Measurements from ENCODE around the gene MCF2L. TPM values are rescaled to one million over a fixed set of nuclear protein-coding genes. Genes with fewer than 3 reads are reported as not detected.

Gene MCF2L
- total RNA-seq, 1 donor from 2014 or later: 12.3 TPM

DNA sequence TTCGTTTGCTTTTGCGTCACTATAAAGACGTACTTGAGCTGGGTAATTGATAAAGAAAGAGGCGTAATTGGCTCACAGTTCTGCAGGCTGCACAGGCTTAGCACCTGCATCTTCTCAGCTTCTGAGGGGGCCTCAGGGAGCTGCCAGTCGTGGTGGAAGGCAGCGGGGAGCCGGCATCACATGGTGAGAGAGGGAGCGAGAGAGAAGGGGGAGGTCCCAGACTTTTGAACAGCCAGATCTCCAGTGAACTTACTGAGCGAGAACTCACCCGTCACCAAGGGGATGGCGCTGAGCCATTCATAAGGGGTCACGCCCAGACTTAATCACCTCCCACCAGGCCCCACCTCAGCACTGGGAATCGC, 77.8 kb downstream of the MCF2L start:
- Histone ChIP-seq H3K4me3 (ENCODE audit: low read depth, low read length) (no peak overlapping the region), H3K36me3 (ENCODE audit: control insufficient read depth, insufficient read depth, low read length) (no peaks in the 10 kb centered on the region), H3K27me3 (ENCODE audit: control insufficient read depth, insufficient read depth, low read length) (peaks cover 23% of the 10 kb centered on the region)
- DNase-seq (ENCODE audit: low read depth): no peak
- TF ChIP-seq CTCF (IDR thresholded peaks at IDR 0.05; ENCODE audit: insufficient read depth, low read length, poor library complexity, severe bottlenecking): no peak

GRCh38 chr13:113047587-113047986, 78.6 kb downstream of the MCF2L start:
- peaks cover 27% of the 10 kb centered on the region for H3K27me3 ChIP-seq (ENCODE audit: control insufficient read depth, insufficient read depth, low read length)
- TF ChIP-seq CTCF (IDR thresholded peaks at IDR 0.05; ENCODE audit: insufficient read depth, low read length, poor library complexity, severe bottlenecking): no peak
- H3K36me3 ChIP-seq (ENCODE audit: control insufficient read depth, insufficient read depth, low read length): no peaks in the 10 kb centered on the region
- H3K4me3 ChIP-seq (ENCODE audit: low read depth, low read length): no peak overlapping the region
- no peak for DNase-seq (ENCODE audit: low read depth)

DNA sequence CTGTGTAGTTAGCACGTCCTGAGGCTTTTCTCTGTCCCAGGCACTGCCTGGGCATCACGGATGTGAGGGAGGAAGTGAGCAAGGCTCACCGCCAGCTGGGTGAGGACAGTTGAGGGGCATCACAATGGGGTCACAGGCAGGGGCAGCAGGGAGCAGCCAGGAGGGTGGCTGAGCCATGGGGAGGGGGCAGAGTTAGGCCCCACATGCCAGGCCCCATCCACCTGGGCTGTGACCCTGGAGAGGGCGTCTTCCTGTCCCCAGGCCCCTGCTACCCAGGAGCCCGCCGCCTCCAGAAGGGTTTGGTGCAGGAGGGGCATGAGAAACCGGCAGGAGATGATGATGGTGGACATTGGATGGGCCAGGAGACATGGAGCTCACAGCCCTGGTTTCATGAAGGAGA, 79.8 kb downstream of the MCF2L start:
- no peaks in the 10 kb centered on the region for H3K36me3 ChIP-seq (ENCODE audit: control insufficient read depth, insufficient read depth, low read length)
- DNase-seq (ENCODE audit: low read depth): no peak
- no peak for TF ChIP-seq CTCF (IDR thresholded peaks at IDR 0.05; ENCODE audit: insufficient read depth, low read length, poor library complexity, severe bottlenecking)
- no peak overlapping the region for H3K4me3 ChIP-seq (ENCODE audit: low read depth, low read length)
- H3K27me3 ChIP-seq (ENCODE audit: control insufficient read depth, insufficient read depth, low read length): peaks cover 35% of the 10 kb centered on the region

DNA sequence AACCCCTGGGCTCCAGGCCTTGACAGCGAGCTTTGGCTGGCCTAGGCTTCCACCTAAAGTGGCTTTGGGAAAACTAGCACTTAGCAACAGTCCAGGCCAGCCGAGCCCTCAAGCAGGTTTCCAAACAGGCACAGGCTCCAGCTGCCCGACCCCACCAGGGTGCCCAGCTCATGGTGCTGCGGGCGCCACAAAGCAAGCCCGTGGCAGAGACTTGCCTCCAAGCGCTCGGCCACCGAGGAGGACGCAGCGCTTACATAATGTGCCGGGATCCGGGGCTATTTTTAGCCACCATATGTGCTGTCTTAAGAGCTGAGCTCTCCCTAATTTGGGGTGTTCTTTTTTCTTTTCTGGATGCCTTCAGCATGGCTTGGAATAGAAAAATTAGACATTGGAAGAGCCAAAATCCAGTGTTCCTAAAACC, 80.5 kb downstream of the MCF2L start:
- Histone ChIP-seq H3K4me3 (ENCODE audit: low read depth, low read length) (no peak overlapping the region), H3K27me3 (ENCODE audit: control insufficient read depth, insufficient read depth, low read length) (peaks cover 36% of the 10 kb centered on the region), H3K36me3 (ENCODE audit: control insufficient read depth, insufficient read depth, low read length) (no peaks in the 10 kb centered on the region)
- TF ChIP-seq CTCF (IDR thresholded peaks at IDR 0.05; ENCODE audit: insufficient read depth, low read length, poor library complexity, severe bottlenecking): no peak
- DNase-seq (ENCODE audit: low read depth): no peak

DNA sequence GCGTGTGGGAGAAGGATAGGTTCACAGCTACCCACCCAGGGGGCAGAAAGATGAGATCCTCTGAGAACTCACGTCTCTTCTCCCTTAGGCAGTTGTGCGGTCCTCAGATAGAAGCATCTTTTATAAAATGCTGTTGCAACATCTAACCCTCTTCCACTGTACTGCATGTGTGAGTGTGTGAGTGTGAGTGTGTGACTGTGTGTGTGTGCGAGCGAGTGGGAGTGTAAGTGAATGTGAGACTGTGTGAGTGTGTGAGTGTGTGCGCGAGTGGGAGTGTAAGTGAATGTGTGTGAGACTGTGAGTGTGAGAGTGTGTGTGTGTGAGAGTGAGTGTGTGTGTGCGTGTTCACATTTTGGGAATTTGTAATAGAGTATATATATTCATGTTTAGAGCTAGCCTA, 81.0 kb downstream of the MCF2L start:
- H3K27me3 ChIP-seq (ENCODE audit: control insufficient read depth, insufficient read depth, low read length): peaks cover 36% of the 10 kb centered on the region
- no peak for DNase-seq (ENCODE audit: low read depth)

More for the DNA sequence above, 81.0 kb downstream of the MCF2L start:
- Histone ChIP-seq H3K4me3 (ENCODE audit: low read depth, low read length) (no peak overlapping the region), H3K36me3 (ENCODE audit: control insufficient read depth, insufficient read depth, low read length) (no peaks in the 10 kb centered on the region)
- TF ChIP-seq CTCF (IDR thresholded peaks at IDR 0.05; ENCODE audit: insufficient read depth, low read length, poor library complexity, severe bottlenecking): no peak
